Measurements from ENCODE around the gene CREB3L1.
"Not testable (repeated sequence)": the region's sequence is repeated elsewhere in the genome, so short reads cannot be mapped to it uniquely, and the experiment has no call there.

Gene CREB3L1

GRCh38 chr11:46298699-46299433 is 21.4 kb downstream of the CREB3L1 start:
- DNase-seq = no peak

- DNase-seq = no peak
Observed at GRCh38 chr11:46299451-46299961, 22.0 kb downstream of the CREB3L1 start.

- no peak for DNase-seq
Observed at GRCh38 chr11:46300270-46300669, 22.8 kb downstream of the CREB3L1 start.

- no peak for DNase-seq
Observed at GRCh38 chr11:46302866-46303265, 25.4 kb downstream of the CREB3L1 start.

GRCh38 chr11:46304036-46304435 is 26.6 kb downstream of the CREB3L1 start:
- DNase-seq = not testable (repeated sequence)

- no peak for DNase-seq
Observed at GRCh38 chr11:46304605-46305179, 27.2 kb downstream of the CREB3L1 start.

GRCh38 chr11:46305295-46305694 is 27.8 kb downstream of the CREB3L1 start:
- DNase-seq = peak; percentile 5

- DNase-seq = no peak
Observed at GRCh38 chr11:46306296-46306853, 28.9 kb downstream of the CREB3L1 start.

- DNase-seq = no peak
Observed at GRCh38 chr11:46307369-46307768, 29.9 kb downstream of the CREB3L1 start.

- DNase-seq = no peak
Observed at GRCh38 chr11:46307785-46308341, 30.4 kb downstream of the CREB3L1 start.

GRCh38 chr11:46308631-46309419 is 31.4 kb downstream of the CREB3L1 start:
- DNase-seq = peak; percentile 58

- DNase-seq = no peak
Observed at GRCh38 chr11:46309814-46310259, 32.4 kb downstream of the CREB3L1 start.

- peak; percentile 24 for DNase-seq
Observed at GRCh38 chr11:46315033-46315738, 37.7 kb downstream of the CREB3L1 start.

- peak; percentile 49 for DNase-seq
Observed at GRCh38 chr11:46315783-46316563, 38.5 kb downstream of the CREB3L1 start.

- DNase-seq = no peak
Observed at GRCh38 chr11:46319074-46319453, 41.6 kb downstream of the CREB3L1 start.

- DNase-seq = no peak
Observed at GRCh38 chr11:46321757-46322156, 44.3 kb downstream of the CREB3L1 start.

GRCh38 chr11:46322759-46323158 is 45.3 kb downstream of the CREB3L1 start:
- DNase-seq = no peak

GRCh38 chr11:46326813-46327416 is 49.5 kb downstream of the CREB3L1 start:
- DNase-seq = no peak

- DNase-seq = peak; percentile 42
Observed at GRCh38 chr11:46327829-46328228, 50.4 kb downstream of the CREB3L1 start.

GRCh38 chr11:46330154-46330553 is 52.7 kb downstream of the CREB3L1 start:
- DNase-seq = no peak
